Pulmonary artery endothelial cell (primary cell): ENCODE measurements around the gene HSPA14. TPM values are rescaled to one million over a fixed set of nuclear protein-coding genes. Genes with fewer than 3 reads are reported as not detected.
A peak's percentile ranks its signal among the peaks of the same experiment; 100 is the strongest.
"Not testable (repeated sequence)": the region's sequence is repeated elsewhere in the genome, so short reads cannot be mapped to it uniquely, and the experiment has no call there.

Source experiments
- DNase-seq: peaks from one replicate; pipeline ENCODE4 v3.0.0-alpha.2; 2011; ENCODE audit warnings: low read depth, low spot score
- total RNA-seq: library from RNA; depleted of rRNA; stranded (reverse); fragments of >200 nt; gene quantifications from 2 replicates; pipeline ENCODE4 v1.2.3, GENCODE V29; 2014

Gene HSPA14
- total RNA-seq, 1 donor from 2014 or later: 16.2 TPM

DNA sequence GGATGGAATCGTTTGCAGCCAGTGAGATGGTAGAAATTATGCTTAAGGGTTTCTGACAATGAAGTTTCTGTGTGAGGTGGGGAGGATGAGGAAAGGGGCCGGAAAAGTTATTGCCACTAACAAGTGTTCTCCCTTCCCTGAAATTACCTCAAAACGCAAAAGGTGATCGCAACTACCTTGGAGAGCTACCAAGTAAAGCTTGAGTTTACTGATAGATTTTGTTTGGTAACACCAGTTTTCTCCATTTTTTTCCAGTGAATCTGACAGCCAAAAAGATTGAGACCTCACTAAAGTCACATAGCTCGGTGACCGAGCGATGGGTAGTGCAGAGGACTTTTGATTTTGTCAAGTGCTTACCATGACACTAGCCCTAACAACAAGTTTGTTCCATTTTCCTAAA, 42.1 kb downstream of the HSPA14 start:
- no peak for DNase-seq

- no peak for DNase-seq
Measured at GRCh38 chr10:14884082-14884481, 46.0 kb downstream of the HSPA14 start.

DNA sequence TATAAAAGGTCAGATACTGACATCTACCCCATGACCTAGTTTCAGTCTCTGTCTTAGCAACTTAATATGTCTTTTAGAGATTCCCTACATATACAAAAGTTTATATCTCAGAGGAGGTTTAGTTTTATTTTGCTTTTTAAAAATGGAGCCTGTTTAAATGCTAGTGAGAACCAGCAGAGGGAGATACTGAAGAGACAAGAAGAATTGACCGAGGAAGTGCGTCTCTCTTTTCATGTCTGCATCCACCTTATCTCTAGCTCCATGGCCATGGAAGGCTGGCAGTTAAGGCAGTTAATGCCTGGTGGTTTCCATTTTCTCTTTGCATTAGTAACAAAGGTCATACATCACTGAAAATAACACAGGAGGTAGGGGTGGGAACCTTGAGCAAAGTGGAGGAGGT, 51.2 kb downstream of the HSPA14 start:
- no peak for DNase-seq

GRCh38 chr10:14891151-14891550, 53.0 kb downstream of the HSPA14 start:
- no peak for DNase-seq

GRCh38 chr10:14904316-14904732, 66.2 kb downstream of the HSPA14 start:
- peak; percentile 7 for DNase-seq

- no peak for DNase-seq
Measured at GRCh38 chr10:14904864-14905263, 66.8 kb downstream of the HSPA14 start.

DNA sequence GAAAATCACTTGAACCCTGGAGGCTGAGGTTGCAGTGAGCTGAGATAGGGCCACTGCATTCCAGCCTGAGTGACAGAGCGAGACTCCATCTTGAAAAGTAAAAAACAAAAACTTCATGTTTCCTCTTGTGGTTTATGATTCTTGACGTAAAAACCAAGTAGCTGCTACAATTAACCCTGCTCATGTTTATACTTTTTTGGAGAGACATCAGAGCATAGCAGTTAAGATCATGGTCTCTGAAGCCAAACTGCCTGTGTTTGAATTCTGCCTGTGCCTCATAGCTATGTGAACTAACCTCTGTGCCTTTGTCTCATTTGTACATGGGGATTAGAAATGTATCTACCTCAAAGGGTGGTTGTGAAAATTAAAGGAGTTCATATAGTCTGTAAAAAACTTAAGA, 67.8 kb downstream of the HSPA14 start:
- DNase-seq: no peak

GRCh38 chr10:14906765-14907164, 68.7 kb downstream of the HSPA14 start:
- DNase-seq: no peak

DNA sequence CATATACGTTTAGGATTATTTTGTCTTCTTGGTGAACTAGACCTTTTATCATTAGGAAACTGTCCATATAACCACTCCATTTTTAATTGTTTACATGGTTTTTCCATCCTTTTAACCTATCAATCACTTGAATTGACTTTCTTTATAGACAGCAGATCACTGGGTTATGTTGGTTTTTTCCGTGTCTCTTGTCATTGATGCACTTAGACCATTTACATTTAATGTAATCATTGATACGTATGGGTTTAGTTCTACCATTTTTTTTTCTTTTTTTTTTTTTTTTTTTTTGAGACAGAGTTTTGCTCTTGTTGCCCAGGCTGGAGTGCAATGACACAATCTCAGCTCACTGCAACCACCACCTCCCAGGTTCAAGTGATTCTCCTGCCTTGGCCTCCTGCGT, 69.5 kb downstream of the HSPA14 start:
- DNase-seq: not testable (repeated sequence)

GRCh38 chr10:14909101-14909500, 71.0 kb downstream of the HSPA14 start:
- DNase-seq: no peak

DNA sequence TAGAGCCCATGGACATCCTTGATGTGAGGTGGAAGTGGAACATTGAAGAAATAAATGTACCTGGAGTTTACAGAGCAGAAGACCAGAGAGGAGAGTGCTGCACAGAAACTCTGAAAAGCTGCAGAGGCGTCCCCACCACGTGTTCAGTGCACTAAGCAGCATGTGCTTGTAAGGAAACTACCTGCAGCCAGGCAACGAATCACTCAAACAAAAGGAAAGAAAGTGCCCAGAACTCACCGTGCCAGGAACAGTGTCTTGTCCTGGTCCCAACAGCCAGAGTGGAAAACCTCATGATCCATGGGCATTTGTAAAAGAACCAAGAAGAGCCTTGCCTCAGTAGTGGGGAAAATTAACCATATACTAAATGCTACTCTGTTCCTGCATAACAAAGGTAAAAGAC, 72.8 kb downstream of the HSPA14 start:
- DNase-seq: no peak

- DNase-seq: no peak
Measured at GRCh38 chr10:14911801-14912200, 73.7 kb downstream of the HSPA14 start.

GRCh38 chr10:14916600-14916999, 78.5 kb downstream of the HSPA14 start:
- no peak for DNase-seq

DNA sequence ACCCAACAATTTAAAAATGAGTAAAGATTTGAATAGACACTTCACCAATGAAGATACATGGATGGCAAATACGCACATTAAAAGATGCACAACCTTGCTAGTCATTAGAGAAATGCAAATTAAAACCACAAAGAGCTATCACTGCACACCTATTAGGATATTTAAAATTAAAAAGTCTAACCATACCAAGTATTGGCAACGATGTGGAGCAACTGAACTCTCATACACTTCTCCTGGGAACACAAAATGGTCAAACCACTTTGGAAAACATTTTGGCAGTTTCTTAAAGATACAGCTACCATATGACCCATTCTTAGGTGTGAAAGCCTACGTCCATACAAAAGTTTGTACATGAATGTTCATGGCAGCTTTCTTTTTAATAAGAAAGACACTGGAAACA, 79.7 kb downstream of the HSPA14 start:
- DNase-seq: no peak

DNA sequence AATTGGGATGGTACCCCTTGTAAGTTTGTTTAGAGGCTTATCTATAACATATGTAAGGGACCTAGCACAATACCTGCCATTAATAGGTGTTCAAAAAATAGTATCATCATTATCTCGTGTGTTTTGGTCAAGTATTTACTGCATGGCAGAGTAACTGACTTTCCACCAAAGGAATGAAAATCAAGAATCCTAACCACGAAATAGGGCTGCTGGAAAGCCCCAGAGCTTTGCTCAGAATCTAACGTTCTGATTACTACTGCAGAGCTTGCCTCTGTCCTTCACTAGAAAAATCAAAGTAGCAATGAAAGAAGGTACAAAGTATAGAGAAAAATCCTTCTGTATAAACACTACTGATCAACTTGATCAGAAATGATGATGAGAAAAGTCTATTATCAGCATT, 80.9 kb downstream of the HSPA14 start:
- no peak for DNase-seq

Other genes starting within 250 kb of the HSPA14 start
- gene FAM107B, start 63.4 kb upstream of the HSPA14 start, total RNA-seq: 117 and 174 TPM in 2 replicates
- gene CDNF, start 269 bp upstream of the HSPA14 start, total RNA-seq: 0.11 and 0.79 TPM in 2 replicates
- 22.3 and 27.9 TPM in 2 replicates for gene MSANTD7, start within 50 bp of the HSPA14 start, total RNA-seq
- 13.9 and 37.7 TPM in 2 replicates for gene SUV39H2, start 40.6 kb downstream of the HSPA14 start, total RNA-seq
- 7.5 and 9.3 TPM in 2 replicates for gene DCLRE1C, start 115.8 kb downstream of the HSPA14 start, total RNA-seq
- 0.32 TPM in 1 of 2 replicates, not detected in the other for gene MEIG1, start 121.1 kb downstream of the HSPA14 start, total RNA-seq
- gene OLAH, start 205.6 kb downstream of the HSPA14 start, total RNA-seq: 0.14 TPM in 1 of 2 replicates, not detected in the other